HEK293T (cell line): ENCODE data around the gene ABHD4.

Experiments used
- ARNT ChIP-seq: fragments of 450-650 bp; IDR thresholded peaks from 2 replicates; pipeline ENCODE4 v1.6.1; 2017; ENCODE audit warnings: mild to moderate bottlenecking
- FOXM1 ChIP-seq: fragments of 450-650 bp; IDR thresholded peaks from 2 replicates; pipeline ENCODE4 v1.6.1; 2017; ENCODE audit warnings: mild to moderate bottlenecking, borderline replicate concordance
- L3MBTL2 ChIP-seq: fragments of 450-650 bp; conservative IDR thresholded peaks from 2 replicates; pipeline ENCODE4 v1.6.1; 2016; ENCODE audit warnings: mild to moderate bottlenecking
- SP1 ChIP-seq: fragments of 450-650 bp; IDR thresholded peaks from 2 replicates; pipeline ENCODE4 v1.6.1; 2017
- SUZ12 ChIP-seq: fragments of 450-650 bp; IDR thresholded peaks from 2 replicates; pipeline ENCODE4 v1.6.1; 2016; ENCODE audit warnings: mild to moderate bottlenecking
- TARDBP ChIP-seq: fragments of 450-650 bp; IDR thresholded peaks from 2 replicates; pipeline ENCODE4 v1.6.1; 2016

GRCh38 chr14:22555384-22556011 is 42.6 kb upstream of the ABHD4 start:
- TF ChIP-seq SP1: no peak
- TF ChIP-seq ARNT: no peak
- TF ChIP-seq FOXM1: no peak
- TF ChIP-seq L3MBTL2: no peak
- no peak for TF ChIP-seq TARDBP
- no peak for TF ChIP-seq SUZ12
